Thyroid gland (tissue), 4 donors: Measurements from ENCODE around the gene RBCK1.

ENCODE experiments used
- CTCF ChIP-seq, 6 experiments: fragments of 200-600 bp in 3 of 6; fragments of 450-650 bp in 3 of 6; sonication (generic) in 3 of 6; IDR thresholded peaks; one replicate each; pipeline ENCODE4 v1.5.1; 2016 to 2019; ENCODE audit warnings: antibody characterized with exemption in 6 of 6, mild to moderate bottlenecking in 2 of 6, inconsistent platforms in 1 of 6, moderate library complexity in 1 of 6
- POLR2A ChIP-seq, 2 donors: fragments of 450-650 bp; IDR thresholded peaks; one replicate each; pipeline ENCODE4 v1.6.1; 2017; ENCODE audit warnings: antibody characterized with exemption in 2 of 2, mild to moderate bottlenecking in 2 of 2, moderate library complexity in 1 of 2

GRCh38 chr20:443223-443775, 35.2 kb downstream of the RBCK1 start:
- TF ChIP-seq CTCF (IDR thresholded peaks at IDR 0.05) (no peak), POLR2A (IDR thresholded peaks at IDR 0.05) (no peak)
